ENCODE results near the gene PCCA.
"Not testable (repeated sequence)": the region's sequence is repeated elsewhere in the genome, so short reads cannot be mapped to it uniquely, and the experiment has no call there.

The PCCA gene

GRCh38 chr13:100138859-100139491 lies 50.1 kb downstream of the PCCA start:
- no peak overlapping the region for H3K4me3 ChIP-seq (ENCODE audit: low read depth, low read length)

- H3K4me3 ChIP-seq (ENCODE audit: low read depth, low read length): no peak overlapping the region
These were observed 50.9 kb downstream of the PCCA start for GRCh38 chr13:100139817-100140216.

- no peak overlapping the region for H3K4me3 ChIP-seq (ENCODE audit: low read depth, low read length)
These were observed 51.5 kb downstream of the PCCA start for GRCh38 chr13:100140441-100140840.

GRCh38 chr13:100141461-100141961 lies 52.6 kb downstream of the PCCA start:
- not testable (repeated sequence) for H3K4me3 ChIP-seq (ENCODE audit: low read depth, low read length)

- no peak overlapping the region for H3K4me3 ChIP-seq (ENCODE audit: low read depth, low read length)
These were observed 57.6 kb downstream of the PCCA start for GRCh38 chr13:100146534-100146933.

DNA sequence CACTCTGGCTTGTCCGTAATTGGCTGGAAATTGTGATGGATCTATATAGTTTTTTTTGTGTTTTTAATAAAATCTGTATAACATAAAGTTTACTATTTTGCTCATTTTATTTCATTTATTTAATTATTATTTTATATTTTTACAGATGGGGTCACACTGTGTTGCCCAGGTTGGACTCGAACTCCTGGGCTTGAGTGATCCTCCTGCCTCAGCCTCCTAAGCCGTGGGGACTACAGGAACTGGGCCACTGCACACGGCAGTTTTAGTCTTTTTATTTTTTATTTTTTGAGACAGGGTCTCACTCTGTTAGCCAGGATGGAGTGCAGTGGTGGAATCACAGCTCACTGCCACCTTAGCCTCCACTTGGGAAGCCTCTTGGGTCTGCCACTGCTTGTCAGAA lies 58.9 kb downstream of the PCCA start:
- no peak overlapping the region for H3K4me3 ChIP-seq (ENCODE audit: low read depth, low read length)

DNA sequence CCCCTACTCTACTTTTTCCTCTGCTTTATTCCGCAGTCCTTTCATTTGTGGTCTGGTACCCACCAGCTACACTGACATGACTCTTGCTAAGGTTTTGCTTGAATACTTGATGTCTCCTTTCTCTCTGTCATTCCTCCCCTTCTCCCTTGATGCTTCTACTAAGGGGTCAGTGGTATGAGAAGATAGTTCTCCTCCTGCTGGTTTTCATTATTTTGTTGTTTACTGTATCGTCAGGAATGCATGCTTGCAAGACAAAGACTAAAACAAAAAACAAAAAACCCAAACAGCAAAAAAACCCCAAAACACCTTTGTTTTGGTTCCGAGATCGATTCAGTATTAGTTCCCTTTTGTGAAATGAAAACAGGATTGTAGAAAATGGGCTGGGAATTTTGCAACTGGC lies 59.5 kb downstream of the PCCA start:
- no peak overlapping the region for H3K4me3 ChIP-seq (ENCODE audit: low read depth, low read length)

DNA sequence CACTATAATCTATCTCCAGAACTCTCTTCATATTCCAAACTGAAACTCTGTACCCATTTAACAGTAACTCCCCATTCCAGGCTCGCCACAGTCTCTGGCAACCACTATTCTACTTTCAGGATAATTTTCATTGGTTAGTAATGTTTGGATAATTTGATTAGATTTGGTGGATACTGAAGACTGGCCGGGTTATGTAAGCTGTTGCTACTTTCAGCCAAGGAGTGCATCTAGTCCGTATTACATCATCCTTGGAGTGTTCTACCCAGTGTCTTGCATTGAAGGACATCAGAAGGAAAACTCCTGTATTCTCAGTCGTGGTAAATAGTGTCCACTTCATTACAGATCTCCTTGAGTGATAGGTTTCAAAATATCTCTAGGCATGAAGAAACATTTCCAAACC lies 60.5 kb downstream of the PCCA start:
- H3K4me3 ChIP-seq (ENCODE audit: low read depth, low read length): no peak overlapping the region

DNA sequence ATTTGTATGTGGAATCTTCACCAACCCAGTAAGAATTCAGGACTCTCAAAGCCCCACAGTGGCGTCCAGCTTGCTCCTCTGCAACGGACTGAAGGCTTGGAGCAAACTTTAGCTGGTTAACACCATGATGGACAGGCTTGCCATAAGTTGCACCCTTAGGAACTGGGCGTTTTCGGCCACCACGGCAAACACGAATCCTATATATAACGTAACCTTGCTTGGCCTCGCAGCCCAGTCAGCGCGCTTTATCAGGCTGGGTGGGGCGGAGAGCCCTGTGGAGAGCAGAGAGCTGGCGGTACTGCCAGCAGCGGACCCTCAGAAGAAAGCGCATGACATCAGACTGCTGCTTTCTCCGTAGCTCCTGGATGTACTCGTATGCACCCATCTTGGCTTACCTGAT lies 61.8 kb downstream of the PCCA start:
- H3K4me3 ChIP-seq (ENCODE audit: low read depth, low read length): not testable (repeated sequence)

DNA sequence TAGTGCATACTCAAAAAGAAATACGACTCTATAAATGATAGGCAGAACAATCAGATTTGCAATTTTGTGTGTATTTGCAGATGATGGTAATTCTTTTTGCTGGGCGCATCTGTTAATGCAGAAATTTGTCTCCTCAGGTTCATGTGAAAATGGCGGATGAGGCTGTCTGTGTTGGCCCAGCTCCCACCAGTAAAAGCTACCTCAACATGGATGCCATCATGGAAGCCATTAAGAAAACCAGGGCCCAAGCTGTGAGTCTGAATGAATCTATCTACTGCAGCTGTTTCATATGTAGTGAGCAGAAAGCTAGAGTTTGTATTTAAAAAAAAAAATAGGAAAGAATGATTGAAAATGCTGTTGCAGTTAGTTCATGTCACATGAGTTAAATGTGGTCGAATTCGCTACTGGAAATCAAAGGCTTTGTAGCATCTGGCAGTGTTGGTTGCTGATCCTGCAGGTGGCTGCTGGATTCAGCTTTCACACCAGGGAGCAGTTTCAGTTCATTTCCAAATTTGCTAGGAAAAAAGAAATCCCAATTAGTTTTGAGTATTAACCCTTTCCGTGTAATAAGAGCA lies 66.0 kb downstream of the PCCA start:
- no peak overlapping the region for H3K4me3 ChIP-seq (ENCODE audit: low read depth, low read length)

- H3K4me3 ChIP-seq (ENCODE audit: low read depth, low read length): no peak overlapping the region
These were observed 67.9 kb downstream of the PCCA start for GRCh38 chr13:100156788-100157187.

GRCh38 chr13:100158569-100158968 lies 69.7 kb downstream of the PCCA start:
- no peak overlapping the region for H3K4me3 ChIP-seq (ENCODE audit: low read depth, low read length)

GRCh38 chr13:100159584-100159983 lies 70.7 kb downstream of the PCCA start:
- no peak overlapping the region for H3K4me3 ChIP-seq (ENCODE audit: low read depth, low read length)

GRCh38 chr13:100160450-100160849 lies 71.6 kb downstream of the PCCA start:
- no peak overlapping the region for H3K4me3 ChIP-seq (ENCODE audit: low read depth, low read length)

- H3K4me3 ChIP-seq (ENCODE audit: low read depth, low read length): no peak overlapping the region
These were observed 74.5 kb downstream of the PCCA start for GRCh38 chr13:100163375-100163774.

DNA sequence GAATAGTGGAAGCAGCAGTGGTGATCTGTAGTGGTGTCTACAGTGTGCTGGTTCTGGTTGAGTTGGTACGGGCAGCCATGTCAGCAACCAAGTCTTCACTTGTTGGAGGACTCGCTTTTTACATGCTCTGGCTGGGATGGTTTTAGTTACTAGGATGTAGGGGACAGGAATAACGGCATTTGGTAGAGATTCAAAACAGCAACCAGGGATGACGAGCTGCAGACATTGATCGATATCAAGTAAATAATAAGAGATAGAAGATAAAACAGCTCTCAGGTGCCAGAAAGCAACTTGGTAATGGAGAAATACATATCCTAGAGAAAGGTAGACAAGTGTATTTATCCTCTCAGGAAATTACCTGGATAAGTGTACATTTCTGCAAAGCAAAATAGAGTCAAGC lies 84.3 kb downstream of the PCCA start:
- H3K4me3 ChIP-seq (ENCODE audit: low read depth, low read length): no peak overlapping the region

DNA sequence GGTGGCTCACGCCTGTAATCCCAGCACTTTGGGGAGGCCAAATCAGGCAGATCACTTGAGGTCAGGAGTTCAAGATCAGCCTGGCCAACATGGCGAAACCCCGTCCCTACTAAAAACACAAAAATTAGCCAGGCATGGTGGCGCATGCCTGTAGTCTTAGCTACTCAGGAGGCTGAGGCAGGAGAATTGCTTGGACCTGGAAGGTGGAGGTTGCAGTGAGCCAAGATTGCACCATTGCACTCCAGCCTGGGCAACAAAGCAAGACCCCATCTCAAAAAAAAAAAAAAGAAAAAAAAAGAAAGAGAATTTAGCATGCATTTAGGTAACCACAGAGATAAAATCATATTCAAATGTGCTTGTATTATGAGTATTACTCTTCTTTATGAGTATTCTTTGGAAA lies 85.6 kb downstream of the PCCA start:
- H3K4me3 ChIP-seq (ENCODE audit: low read depth, low read length): not testable (repeated sequence)

DNA sequence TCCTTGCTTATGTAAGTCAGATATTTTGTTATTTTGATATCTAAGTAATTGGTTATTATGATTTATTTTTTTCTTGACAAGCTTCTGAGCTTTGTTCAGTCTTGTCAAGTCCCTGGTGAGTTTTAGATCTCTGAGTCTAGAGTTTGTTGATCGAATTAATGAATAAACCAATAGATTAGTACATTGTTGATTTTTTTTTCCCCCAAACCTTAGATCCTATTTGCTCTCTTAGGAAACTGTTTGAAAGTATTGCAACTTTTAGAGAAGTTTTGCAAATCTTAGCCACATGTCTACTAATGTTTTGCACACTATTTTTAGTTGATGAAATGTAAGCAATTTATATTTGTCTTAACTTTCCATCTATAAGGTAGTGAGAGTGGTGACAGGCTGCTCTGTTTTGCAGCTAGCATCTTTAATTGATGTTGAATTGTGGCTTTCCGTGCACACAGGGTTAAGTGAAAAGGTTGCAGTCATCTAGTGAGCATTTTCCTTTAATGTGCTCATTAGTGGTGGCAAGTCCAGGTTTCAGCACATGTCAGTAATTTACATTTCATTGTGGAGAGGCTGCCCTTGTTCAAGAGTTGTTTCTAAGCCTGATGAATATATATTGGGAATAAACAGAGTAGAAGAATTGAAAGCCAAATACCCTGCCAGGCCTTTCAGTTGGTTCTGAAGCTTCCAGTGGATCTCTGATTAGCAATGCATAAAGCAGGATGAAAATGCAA lies 86.3 kb downstream of the PCCA start:
- no peak overlapping the region for H3K4me3 ChIP-seq (ENCODE audit: low read depth, low read length)

- no peak overlapping the region for H3K4me3 ChIP-seq (ENCODE audit: low read depth, low read length)
These were observed 86.9 kb downstream of the PCCA start for GRCh38 chr13:100175803-100176182.

GRCh38 chr13:100176801-100177400 lies 88.0 kb downstream of the PCCA start:
- no peak overlapping the region for H3K4me3 ChIP-seq (ENCODE audit: low read depth, low read length)

DNA sequence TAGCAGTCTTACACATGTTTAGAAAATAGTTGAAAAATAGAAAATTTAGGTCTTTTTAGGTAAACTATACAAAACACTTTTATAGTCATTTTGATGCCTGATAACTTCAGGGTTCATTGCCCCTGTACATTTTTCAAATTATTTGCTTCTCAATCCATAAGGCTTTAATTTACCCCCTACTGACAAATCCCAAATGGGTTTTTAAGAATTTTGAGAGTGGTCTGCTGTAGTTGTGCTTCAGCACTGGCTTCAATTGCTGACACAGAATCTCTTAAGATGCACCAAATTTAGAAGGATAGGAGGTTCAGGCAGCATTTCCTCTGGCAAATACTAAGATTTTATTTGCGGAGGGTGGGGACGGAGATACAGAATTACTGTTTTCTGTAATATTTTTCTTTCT lies 89.4 kb downstream of the PCCA start:
- no peak overlapping the region for H3K4me3 ChIP-seq (ENCODE audit: low read depth, low read length)

DNA sequence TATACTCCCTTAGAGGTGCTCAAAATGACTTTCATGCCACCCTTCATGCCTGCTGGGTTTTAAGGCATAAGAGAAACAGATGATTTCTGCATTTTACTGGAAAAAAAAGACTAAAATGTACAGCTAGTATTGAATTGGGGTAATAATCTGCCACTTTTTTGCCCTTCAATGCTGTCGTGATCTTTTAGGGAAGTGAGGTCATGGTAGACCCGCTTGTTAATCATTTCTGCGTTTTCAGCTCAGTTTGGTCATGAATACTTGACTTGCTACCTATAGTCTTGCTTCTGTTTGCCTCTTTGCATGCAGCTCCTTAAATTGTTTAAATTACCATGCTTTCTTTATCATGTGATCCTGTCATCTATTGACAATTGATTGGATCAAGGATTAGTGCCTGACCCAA lies 90.4 kb downstream of the PCCA start:
- H3K4me3 ChIP-seq (ENCODE audit: low read depth, low read length): no peak overlapping the region

All from iPS-11a (cell line).